ENCODE data around the gene CACNA1S.

- TF ChIP-seq POLR2A (IDR thresholded peaks at IDR 0.05; ENCODE audit: control extremely low read depth in 1 of 2, low read depth in 2 of 2, low read length in 2 of 2) (peak in 1 of 2 experiments; percentile 77; a peak in 2 of 3 replicates), TAF1 (IDR thresholded peaks at IDR 0.05; ENCODE audit: low read depth, low read length) (peak; percentile 65), CHD2 (IDR thresholded peaks at IDR 0.05; ENCODE audit: low read length) (peak; percentile 48; the same call in 1 of the 2 replicates), EZH2 (IDR thresholded peaks at IDR 0.05; ENCODE audit: low read depth, low read length, severe bottlenecking) (peak; percentile 57), CTCF (IDR thresholded peaks at IDR 0.05; ENCODE audit: control extremely low read depth in 1 of 3, insufficient read depth in 1 of 3, low read depth in 1 of 3, low read length in 3 of 3) (peak; percentile 86 to 96 (median 95)), SIN3A (conservative IDR thresholded peaks at IDR 0.05 in 1 of 2, IDR thresholded peaks at IDR 0.05 in 1 of 2; ENCODE audit: low read depth in 1 of 2, low read length in 2 of 2) (peak in 1 of 2 experiments; percentile 38; a peak in 1 of 4 replicates), EGR1 (IDR thresholded peaks at IDR 0.05; ENCODE audit: borderline replicate concordance, low read depth, low read length) (peak; percentile 44; the same call in 1 of the 2 replicates), EP300 (IDR thresholded peaks at IDR 0.05; ENCODE audit: borderline replicate concordance in 1 of 2, low read depth in 2 of 2, low read length in 2 of 2) (no peak), SP2 (IDR thresholded peaks at IDR 0.05; ENCODE audit: low read length) (no peak)
Measured at GRCh38 chr1:201114245-201115131, 2.3 kb upstream of the CACNA1S start.

Data from H1 (cell line).